ENCODE data around the gene LRFN4. TPM values are rescaled to one million over a fixed set of nuclear protein-coding genes. Genes with fewer than 3 reads are reported as not detected.
"Not testable (repeated sequence)": the region's sequence is repeated elsewhere in the genome, so short reads cannot be mapped to it uniquely, and the experiment has no call there.

The LRFN4 gene
- polyA plus RNA-seq (2013, experiment 1 of 4) = 26.7 TPM
- polyA plus RNA-seq (2013, experiment 2 of 4) = 23.9 TPM
- 24.1 TPM for polyA plus RNA-seq (2013, experiment 3 of 4)
- polyA plus RNA-seq (2013, experiment 4 of 4) = 25.4 TPM

DNA sequence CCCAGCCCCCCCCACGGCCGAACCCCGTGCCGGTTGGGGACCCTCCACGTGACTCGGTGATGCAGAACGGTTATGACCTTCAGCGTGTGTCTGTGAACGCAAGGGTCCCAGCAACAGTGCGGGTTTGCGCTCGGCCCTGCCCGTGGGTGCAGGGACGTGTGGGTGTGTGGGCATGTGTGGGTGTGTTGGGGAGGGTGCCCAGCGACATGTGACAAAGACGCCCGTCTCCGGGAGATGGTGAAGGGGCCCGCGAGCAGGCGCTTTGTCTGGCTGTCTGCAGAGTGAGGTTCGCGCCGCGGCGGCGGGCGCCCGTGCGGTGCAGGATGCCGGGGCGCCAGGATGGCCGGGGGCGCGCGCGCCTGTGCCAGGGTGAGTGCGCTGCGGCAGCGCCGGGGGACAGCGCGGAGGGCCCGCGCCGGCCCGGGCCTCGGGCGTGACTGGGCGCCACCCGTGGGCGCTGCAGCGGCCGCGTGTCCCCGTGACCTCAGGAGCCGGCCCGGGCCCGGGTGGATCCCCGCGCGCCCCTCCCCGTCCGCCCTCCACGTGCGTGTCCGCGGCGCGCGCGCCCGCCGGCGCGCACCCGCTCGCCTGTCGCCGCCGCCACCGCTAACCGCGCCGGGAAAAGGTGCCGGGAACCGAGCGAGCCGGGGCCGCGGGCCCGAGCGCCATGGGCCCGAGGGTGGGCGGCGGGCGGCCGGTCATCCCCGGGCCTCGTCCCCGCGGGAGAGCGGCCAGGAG lies at the start of gene LRFN4:
LRFN4 (plus strand) TSS at position 569 of the 738 bp plus-strand sequence. CDS start 681 bp downstream, outside the sequence.
- Histone ChIP-seq H3K27ac (ENCODE audit: insufficient read depth, low read depth, low read length, poor library complexity, severe bottlenecking) (peak within 1 kb of the TSS; percentile 41), H3K4me1 (ENCODE audit: control insufficient read depth, insufficient read depth, low read length) (peaks cover 7% of the 10 kb centered on the region)
- 0% methylated on average over 103 of the region's 103 CpGs for WGBS, 2 experiments

DNA sequence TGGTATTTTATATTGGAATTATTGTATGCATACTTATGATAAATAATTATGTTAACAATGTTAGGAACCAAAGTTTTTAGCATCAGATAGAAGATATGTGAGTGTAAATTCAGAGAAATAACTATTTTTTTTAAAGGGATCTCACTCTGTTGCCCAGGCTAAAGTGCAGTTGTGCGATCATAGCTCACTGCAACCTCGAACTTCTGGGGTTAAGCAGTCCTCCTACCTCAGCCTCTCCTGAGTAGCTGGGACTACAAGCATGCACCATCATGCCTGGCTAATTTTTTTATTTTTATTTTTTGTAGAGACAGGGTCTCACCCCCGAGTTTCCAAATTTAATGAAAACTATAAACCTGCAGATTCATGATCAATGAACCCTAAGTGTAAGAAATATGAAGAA lies 47.3 kb upstream of the LRFN4 start:
- no peak overlapping the region for H3K27ac ChIP-seq (ENCODE audit: insufficient read depth, low read depth, low read length, poor library complexity, severe bottlenecking)
- 95 to 98% methylated on average over 2 of the region's 3 CpGs for WGBS, 2 experiments

More for the DNA sequence above, at the start of gene LRFN4:
- Histone ChIP-seq H3K27me3 (ENCODE audit: control insufficient read depth, insufficient read depth, low read length, poor library complexity, severe bottlenecking) (no peaks in the 10 kb centered on the region), H3K9me3 (ENCODE audit: control insufficient read depth, low read length) (no peaks in the 10 kb centered on the region), H3K36me3 (ENCODE audit: control insufficient read depth, insufficient read depth, low read length) (no peaks in the 10 kb centered on the region), H3K4me3 (ENCODE audit: insufficient read depth, low read depth, low read length) (peak within 1 kb of the TSS; percentile 66)

GRCh38 chr11:66810576-66811185 lies 46.2 kb upstream of the LRFN4 start:
- 80 to 82% methylated on average over 1 of the region's 1 CpG for WGBS, 2 experiments
- Histone ChIP-seq H3K9me3 (ENCODE audit: control insufficient read depth, low read length) (no peaks in the 10 kb centered on the region), H3K4me3 (ENCODE audit: insufficient read depth, low read depth, low read length) (no peak overlapping the region), H3K4me1 (ENCODE audit: control insufficient read depth, insufficient read depth, low read length) (no peaks in the 10 kb centered on the region), H3K27me3 (ENCODE audit: control insufficient read depth, insufficient read depth, low read length, poor library complexity, severe bottlenecking) (no peaks in the 10 kb centered on the region), H3K27ac (ENCODE audit: insufficient read depth, low read depth, low read length, poor library complexity, severe bottlenecking) (no peak overlapping the region), H3K36me3 (ENCODE audit: control insufficient read depth, insufficient read depth, low read length) (no peaks in the 10 kb centered on the region)

More for the DNA sequence above, 47.3 kb upstream of the LRFN4 start:
- Histone ChIP-seq H3K4me3 (ENCODE audit: insufficient read depth, low read depth, low read length) (no peak overlapping the region), H3K9me3 (ENCODE audit: control insufficient read depth, low read length) (no peaks in the 10 kb centered on the region), H3K27me3 (ENCODE audit: control insufficient read depth, insufficient read depth, low read length, poor library complexity, severe bottlenecking) (no peaks in the 10 kb centered on the region), H3K4me1 (ENCODE audit: control insufficient read depth, insufficient read depth, low read length) (no peaks in the 10 kb centered on the region), H3K36me3 (ENCODE audit: control insufficient read depth, insufficient read depth, low read length) (no peaks in the 10 kb centered on the region)

DNA sequence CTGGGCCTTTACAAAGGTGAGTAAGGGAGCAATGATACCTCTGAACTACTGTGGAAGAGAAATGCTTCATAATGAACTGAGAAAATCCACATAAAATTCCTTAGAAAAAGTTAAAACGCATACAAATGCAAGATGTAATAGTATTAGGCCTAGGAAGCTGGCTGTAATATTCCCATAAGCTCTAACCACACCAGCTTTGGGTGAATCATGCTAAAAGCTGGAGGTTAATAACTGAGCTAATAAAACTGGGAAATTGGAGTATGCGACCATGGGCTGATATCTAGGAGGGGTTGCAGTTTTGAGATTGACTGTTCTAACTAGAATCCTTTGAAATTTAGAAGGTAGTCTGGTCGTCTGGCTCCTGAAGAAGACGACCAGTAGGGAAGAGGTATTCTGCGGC lies 42.2 kb upstream of the LRFN4 start:
- H3K27me3 ChIP-seq (ENCODE audit: control insufficient read depth, insufficient read depth, low read length, poor library complexity, severe bottlenecking) = no peaks in the 10 kb centered on the region
- H3K27ac ChIP-seq (ENCODE audit: insufficient read depth, low read depth, low read length, poor library complexity, severe bottlenecking) = no peak overlapping the region
- H3K4me3 ChIP-seq (ENCODE audit: insufficient read depth, low read depth, low read length) = no peak overlapping the region
- no peaks in the 10 kb centered on the region for H3K4me1 ChIP-seq (ENCODE audit: control insufficient read depth, insufficient read depth, low read length)
- H3K36me3 ChIP-seq (ENCODE audit: control insufficient read depth, insufficient read depth, low read length) = no peaks in the 10 kb centered on the region
- WGBS, 2 experiments = 93 to 94% methylated on average over 5 of the region's 5 CpGs
- H3K9me3 ChIP-seq (ENCODE audit: control insufficient read depth, low read length) = no peaks in the 10 kb centered on the region

GRCh38 chr11:66815646-66816045 lies 41.2 kb upstream of the LRFN4 start:
- H3K36me3 ChIP-seq (ENCODE audit: control insufficient read depth, insufficient read depth, low read length) = no peaks in the 10 kb centered on the region
- 92 to 100% methylated on average over 1 of the region's 1 CpG for WGBS, 2 experiments
- no peaks in the 10 kb centered on the region for H3K27me3 ChIP-seq (ENCODE audit: control insufficient read depth, insufficient read depth, low read length, poor library complexity, severe bottlenecking)
- H3K9me3 ChIP-seq (ENCODE audit: control insufficient read depth, low read length) = no peaks in the 10 kb centered on the region
- H3K4me1 ChIP-seq (ENCODE audit: control insufficient read depth, insufficient read depth, low read length) = no peaks in the 10 kb centered on the region
- no peak overlapping the region for H3K4me3 ChIP-seq (ENCODE audit: insufficient read depth, low read depth, low read length)
- no peak overlapping the region for H3K27ac ChIP-seq (ENCODE audit: insufficient read depth, low read depth, low read length, poor library complexity, severe bottlenecking)

GRCh38 chr11:66818231-66818955 lies 38.5 kb upstream of the LRFN4 start:
- Histone ChIP-seq H3K36me3 (ENCODE audit: control insufficient read depth, insufficient read depth, low read length) (no peaks in the 10 kb centered on the region), H3K4me3 (ENCODE audit: insufficient read depth, low read depth, low read length) (no peak overlapping the region), H3K27me3 (ENCODE audit: control insufficient read depth, insufficient read depth, low read length, poor library complexity, severe bottlenecking) (no peaks in the 10 kb centered on the region), H3K4me1 (ENCODE audit: control insufficient read depth, insufficient read depth, low read length) (no peaks in the 10 kb centered on the region), H3K9me3 (ENCODE audit: control insufficient read depth, low read length) (no peaks in the 10 kb centered on the region), H3K27ac (ENCODE audit: insufficient read depth, low read depth, low read length, poor library complexity, severe bottlenecking) (no peak overlapping the region)
- 90 to 92% methylated on average over 3 of the region's 3 CpGs for WGBS, 2 experiments

- no peaks in the 10 kb centered on the region for H3K27me3 ChIP-seq (ENCODE audit: control insufficient read depth, insufficient read depth, low read length, poor library complexity, severe bottlenecking)
- no peaks in the 10 kb centered on the region for H3K9me3 ChIP-seq (ENCODE audit: control insufficient read depth, low read length)
- no peak overlapping the region for H3K4me3 ChIP-seq (ENCODE audit: insufficient read depth, low read depth, low read length)
- H3K4me1 ChIP-seq (ENCODE audit: control insufficient read depth, insufficient read depth, low read length) = no peaks in the 10 kb centered on the region
- 77 to 93% methylated on average over 3 of the region's 3 CpGs for WGBS, 2 experiments
- no peaks in the 10 kb centered on the region for H3K36me3 ChIP-seq (ENCODE audit: control insufficient read depth, insufficient read depth, low read length)
- H3K27ac ChIP-seq (ENCODE audit: insufficient read depth, low read depth, low read length, poor library complexity, severe bottlenecking) = no peak overlapping the region
These were observed 36.5 kb upstream of the LRFN4 start for GRCh38 chr11:66820381-66820780.

GRCh38 chr11:66820901-66821300 lies 36.0 kb upstream of the LRFN4 start:
- Histone ChIP-seq H3K4me3 (ENCODE audit: insufficient read depth, low read depth, low read length) (no peak overlapping the region), H3K36me3 (ENCODE audit: control insufficient read depth, insufficient read depth, low read length) (no peaks in the 10 kb centered on the region), H3K9me3 (ENCODE audit: control insufficient read depth, low read length) (no peaks in the 10 kb centered on the region), H3K27ac (ENCODE audit: insufficient read depth, low read depth, low read length, poor library complexity, severe bottlenecking) (no peak overlapping the region), H3K27me3 (ENCODE audit: control insufficient read depth, insufficient read depth, low read length, poor library complexity, severe bottlenecking) (no peaks in the 10 kb centered on the region), H3K4me1 (ENCODE audit: control insufficient read depth, insufficient read depth, low read length) (no peaks in the 10 kb centered on the region)
- 93 to 96% methylated on average over 3 of the region's 3 CpGs for WGBS, 2 experiments

DNA sequence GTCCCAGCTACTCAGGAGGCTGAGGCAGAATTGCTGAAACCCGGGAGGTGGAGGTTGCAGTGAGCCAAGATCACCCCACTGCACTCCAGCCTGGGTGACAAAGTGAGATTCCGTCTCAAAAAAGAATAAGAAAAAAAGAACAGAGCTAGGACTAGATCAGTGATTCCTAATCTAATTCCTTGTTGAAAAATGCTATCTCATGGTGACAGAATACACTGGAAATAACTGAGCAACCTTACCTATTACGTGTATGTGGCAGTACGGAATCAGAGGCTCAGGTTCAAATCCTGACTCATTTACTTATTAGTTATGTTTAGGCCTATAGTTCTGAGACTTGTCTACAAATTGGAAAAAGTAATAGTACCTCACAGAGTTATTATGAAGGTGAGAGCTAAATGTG lies 33.2 kb upstream of the LRFN4 start:
- Histone ChIP-seq H3K9me3 (ENCODE audit: control insufficient read depth, low read length) (no peaks in the 10 kb centered on the region), H3K27ac (ENCODE audit: insufficient read depth, low read depth, low read length, poor library complexity, severe bottlenecking) (no peak overlapping the region), H3K4me3 (ENCODE audit: insufficient read depth, low read depth, low read length) (no peak overlapping the region), H3K36me3 (ENCODE audit: control insufficient read depth, insufficient read depth, low read length) (no peaks in the 10 kb centered on the region), H3K4me1 (ENCODE audit: control insufficient read depth, insufficient read depth, low read length) (no peaks in the 10 kb centered on the region), H3K27me3 (ENCODE audit: control insufficient read depth, insufficient read depth, low read length, poor library complexity, severe bottlenecking) (no peaks in the 10 kb centered on the region)
- 97 to 98% methylated on average over 4 of the region's 4 CpGs for WGBS, 2 experiments

DNA sequence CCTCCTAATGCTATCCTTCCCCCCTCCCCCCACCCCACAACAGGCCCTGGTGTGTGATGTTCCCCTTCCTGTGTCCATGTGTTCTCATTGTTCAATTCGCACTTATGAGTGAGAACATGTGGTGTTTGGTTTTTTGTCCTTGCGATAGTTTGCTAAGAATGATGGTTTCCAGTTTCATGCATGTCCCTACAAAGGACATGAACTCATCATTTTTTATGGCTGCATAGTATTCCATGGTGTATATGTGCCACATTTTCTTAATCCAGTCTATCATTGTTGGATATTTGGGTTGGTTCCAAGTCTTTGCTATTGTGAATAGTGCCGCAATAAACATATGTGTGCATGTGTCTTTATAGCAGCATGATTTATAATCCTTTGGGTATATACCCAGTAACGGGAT lies 32.3 kb upstream of the LRFN4 start:
- not testable (repeated sequence) for H3K4me3 ChIP-seq (ENCODE audit: insufficient read depth, low read depth, low read length); H3K9me3 ChIP-seq (ENCODE audit: control insufficient read depth, low read length); H3K27ac ChIP-seq (ENCODE audit: insufficient read depth, low read depth, low read length, poor library complexity, severe bottlenecking); H3K4me1 ChIP-seq (ENCODE audit: control insufficient read depth, insufficient read depth, low read length); H3K27me3 ChIP-seq (ENCODE audit: control insufficient read depth, insufficient read depth, low read length, poor library complexity, severe bottlenecking); H3K36me3 ChIP-seq (ENCODE audit: control insufficient read depth, insufficient read depth, low read length)
- 93 to 100% methylated on average over 1 to 3 of the region's 4 CpGs for WGBS, 2 experiments
